ENCODE results near the gene NOS1AP. TPM values are rescaled to one million over a fixed set of nuclear protein-coding genes. Genes with fewer than 3 reads are reported as not detected.

Gene NOS1AP
- total RNA-seq, 1 experiment from 2014 or later, result 14.7 TPM

DNA sequence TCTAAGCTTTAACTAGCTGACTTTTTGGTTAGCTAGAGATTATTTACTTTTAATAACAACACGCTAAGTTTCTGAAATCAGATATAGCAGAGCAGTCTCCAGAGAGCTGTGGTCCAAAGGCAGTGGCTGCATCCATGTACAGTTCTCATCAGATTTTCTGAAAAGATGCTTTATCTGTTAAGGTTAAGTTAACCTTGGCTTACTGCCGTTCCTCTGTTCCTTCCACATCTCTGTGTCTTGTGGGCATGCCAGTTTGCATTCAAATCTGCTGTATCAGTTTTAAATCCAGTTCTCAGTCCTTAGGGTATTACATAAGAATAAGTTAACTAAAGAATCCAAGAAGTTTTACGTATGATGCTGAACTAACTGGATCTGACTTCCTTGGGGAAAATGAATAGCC is 260.3 kb downstream of the NOS1AP start (continued):
- TF ChIP-seq, protein P1, sequence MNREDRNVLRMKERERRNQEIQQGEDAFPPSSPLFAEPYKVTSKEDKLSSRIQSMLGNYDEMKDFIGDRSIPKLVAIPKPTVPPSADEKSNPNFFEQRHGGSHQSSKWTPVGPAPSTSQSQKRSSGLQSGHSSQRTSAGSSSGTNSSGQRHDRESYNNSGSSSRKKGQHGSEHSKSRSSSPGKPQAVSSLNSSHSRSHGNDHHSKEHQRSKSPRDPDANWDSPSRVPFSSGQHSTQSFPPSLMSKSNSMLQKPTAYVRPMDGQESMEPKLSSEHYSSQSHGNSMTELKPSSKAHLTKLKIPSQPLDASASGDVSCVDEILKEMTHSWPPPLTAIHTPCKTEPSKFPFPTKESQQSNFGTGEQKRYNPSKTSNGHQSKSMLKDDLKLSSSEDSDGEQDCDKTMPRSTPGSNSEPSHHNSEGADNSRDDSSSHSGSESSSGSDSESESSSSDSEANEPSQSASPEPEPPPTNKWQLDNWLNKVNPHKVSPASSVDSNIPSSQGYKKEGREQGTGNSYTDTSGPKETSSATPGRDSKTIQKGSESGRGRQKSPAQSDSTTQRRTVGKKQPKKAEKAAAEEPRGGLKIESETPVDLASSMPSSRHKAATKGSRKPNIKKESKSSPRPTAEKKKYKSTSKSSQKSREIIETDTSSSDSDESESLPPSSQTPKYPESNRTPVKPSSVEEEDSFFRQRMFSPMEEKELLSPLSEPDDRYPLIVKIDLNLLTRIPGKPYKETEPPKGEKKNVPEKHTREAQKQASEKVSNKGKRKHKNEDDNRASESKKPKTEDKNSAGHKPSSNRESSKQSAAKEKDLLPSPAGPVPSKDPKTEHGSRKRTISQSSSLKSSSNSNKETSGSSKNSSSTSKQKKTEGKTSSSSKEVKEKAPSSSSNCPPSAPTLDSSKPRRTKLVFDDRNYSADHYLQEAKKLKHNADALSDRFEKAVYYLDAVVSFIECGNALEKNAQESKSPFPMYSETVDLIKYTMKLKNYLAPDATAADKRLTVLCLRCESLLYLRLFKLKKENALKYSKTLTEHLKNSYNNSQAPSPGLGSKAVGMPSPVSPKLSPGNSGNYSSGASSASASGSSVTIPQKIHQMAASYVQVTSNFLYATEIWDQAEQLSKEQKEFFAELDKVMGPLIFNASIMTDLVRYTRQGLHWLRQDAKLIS (CRISPR knock-in tag; IDR thresholded peaks at IDR 0.05; ENCODE audit: borderline replicate concordance), result no peak
- TF ChIP-seq ELF4 (CRISPR knock-in tag; IDR thresholded peaks at IDR 0.05; ENCODE audit: low read depth) (no peak), PRRX2 (CRISPR knock-in tag; IDR thresholded peaks at IDR 0.05) (no peak), FOXP1 (CRISPR knock-in tag; IDR thresholded peaks at IDR 0.05; ENCODE audit: borderline replicate concordance) (no peak), FOXK1 (CRISPR knock-in tag; IDR thresholded peaks at IDR 0.05) (no peak), ETV6 (CRISPR knock-in tag; IDR thresholded peaks at IDR 0.05) (no peak), ZNF671 (CRISPR knock-in tag; IDR thresholded peaks at IDR 0.05) (no peak), RELA (CRISPR knock-in tag; IDR thresholded peaks at IDR 0.05; ENCODE audit: borderline replicate concordance) (no peak), CBFB (CRISPR knock-in tag; IDR thresholded peaks at IDR 0.05; ENCODE audit: low read depth) (no peak)
- TF ChIP-seq, protein P2, sequence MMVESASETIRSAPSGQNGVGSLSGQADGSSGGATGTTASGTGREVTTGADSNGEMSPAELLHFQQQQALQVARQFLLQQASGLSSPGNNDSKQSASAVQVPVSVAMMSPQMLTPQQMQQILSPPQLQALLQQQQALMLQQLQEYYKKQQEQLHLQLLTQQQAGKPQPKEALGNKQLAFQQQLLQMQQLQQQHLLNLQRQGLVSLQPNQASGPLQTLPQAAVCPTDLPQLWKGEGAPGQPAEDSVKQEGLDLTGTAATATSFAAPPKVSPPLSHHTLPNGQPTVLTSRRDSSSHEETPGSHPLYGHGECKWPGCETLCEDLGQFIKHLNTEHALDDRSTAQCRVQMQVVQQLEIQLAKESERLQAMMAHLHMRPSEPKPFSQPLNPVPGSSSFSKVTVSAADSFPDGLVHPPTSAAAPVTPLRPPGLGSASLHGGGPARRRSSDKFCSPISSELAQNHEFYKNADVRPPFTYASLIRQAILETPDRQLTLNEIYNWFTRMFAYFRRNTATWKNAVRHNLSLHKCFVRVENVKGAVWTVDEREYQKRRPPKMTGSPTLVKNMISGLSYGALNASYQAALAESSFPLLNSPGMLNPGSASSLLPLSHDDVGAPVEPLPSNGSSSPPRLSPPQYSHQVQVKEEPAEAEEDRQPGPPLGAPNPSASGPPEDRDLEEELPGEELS (CRISPR knock-in tag; IDR thresholded peaks at IDR 0.05), result no peak
- TF ChIP-seq, protein P3, sequence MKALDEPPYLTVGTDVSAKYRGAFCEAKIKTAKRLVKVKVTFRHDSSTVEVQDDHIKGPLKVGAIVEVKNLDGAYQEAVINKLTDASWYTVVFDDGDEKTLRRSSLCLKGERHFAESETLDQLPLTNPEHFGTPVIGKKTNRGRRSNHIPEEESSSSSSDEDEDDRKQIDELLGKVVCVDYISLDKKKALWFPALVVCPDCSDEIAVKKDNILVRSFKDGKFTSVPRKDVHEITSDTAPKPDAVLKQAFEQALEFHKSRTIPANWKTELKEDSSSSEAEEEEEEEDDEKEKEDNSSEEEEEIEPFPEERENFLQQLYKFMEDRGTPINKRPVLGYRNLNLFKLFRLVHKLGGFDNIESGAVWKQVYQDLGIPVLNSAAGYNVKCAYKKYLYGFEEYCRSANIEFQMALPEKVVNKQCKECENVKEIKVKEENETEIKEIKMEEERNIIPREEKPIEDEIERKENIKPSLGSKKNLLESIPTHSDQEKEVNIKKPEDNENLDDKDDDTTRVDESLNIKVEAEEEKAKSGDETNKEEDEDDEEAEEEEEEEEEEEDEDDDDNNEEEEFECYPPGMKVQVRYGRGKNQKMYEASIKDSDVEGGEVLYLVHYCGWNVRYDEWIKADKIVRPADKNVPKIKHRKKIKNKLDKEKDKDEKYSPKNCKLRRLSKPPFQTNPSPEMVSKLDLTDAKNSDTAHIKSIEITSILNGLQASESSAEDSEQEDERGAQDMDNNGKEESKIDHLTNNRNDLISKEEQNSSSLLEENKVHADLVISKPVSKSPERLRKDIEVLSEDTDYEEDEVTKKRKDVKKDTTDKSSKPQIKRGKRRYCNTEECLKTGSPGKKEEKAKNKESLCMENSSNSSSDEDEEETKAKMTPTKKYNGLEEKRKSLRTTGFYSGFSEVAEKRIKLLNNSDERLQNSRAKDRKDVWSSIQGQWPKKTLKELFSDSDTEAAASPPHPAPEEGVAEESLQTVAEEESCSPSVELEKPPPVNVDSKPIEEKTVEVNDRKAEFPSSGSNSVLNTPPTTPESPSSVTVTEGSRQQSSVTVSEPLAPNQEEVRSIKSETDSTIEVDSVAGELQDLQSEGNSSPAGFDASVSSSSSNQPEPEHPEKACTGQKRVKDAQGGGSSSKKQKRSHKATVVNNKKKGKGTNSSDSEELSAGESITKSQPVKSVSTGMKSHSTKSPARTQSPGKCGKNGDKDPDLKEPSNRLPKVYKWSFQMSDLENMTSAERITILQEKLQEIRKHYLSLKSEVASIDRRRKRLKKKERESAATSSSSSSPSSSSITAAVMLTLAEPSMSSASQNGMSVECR (CRISPR knock-in tag; IDR thresholded peaks at IDR 0.05; ENCODE audit: borderline replicate concordance), result no peak
- TF ChIP-seq, protein P4, sequence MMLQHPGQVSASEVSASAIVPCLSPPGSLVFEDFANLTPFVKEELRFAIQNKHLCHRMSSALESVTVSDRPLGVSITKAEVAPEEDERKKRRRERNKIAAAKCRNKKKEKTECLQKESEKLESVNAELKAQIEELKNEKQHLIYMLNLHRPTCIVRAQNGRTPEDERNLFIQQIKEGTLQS (CRISPR knock-in tag; conservative IDR thresholded peaks at IDR 0.05), result no peak

DNA sequence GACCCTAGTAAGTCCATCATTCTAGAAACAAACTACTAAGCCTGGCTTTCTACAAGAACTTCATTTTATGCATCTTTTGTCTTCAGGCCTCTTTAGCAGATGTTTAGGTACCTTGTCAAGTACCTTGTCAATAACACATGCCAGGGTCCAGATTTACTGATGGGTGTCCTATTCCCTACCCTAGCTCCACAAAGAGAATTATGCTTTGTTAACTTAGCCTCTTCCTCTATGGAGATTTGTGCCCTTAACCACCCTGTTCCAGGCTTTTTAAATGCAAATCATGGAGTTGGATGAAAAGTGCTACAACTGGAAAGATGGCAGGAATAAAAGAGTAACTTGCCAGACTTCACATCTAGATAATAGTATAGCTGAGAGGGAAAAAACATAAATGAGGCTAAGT is 264.5 kb downstream of the NOS1AP start:
- no peak for DNase-seq (ENCODE audit: low spot score)
- Mint-ChIP-seq H3K4me3 (no peak overlapping the region), H3K36me3 (no peaks in the 10 kb centered on the region), H3K27ac (no peak overlapping the region), H3K27me3 (ENCODE audit: low read depth) (no peaks in the 10 kb centered on the region), H3K9me3 (no peaks in the 10 kb centered on the region), H3K4me1 (peaks cover 25% of the 10 kb centered on the region)
- no peak for ATAC-seq
- CTCF ChIA-PET, result interaction anchor here (0.6 to 1.6 kb wide), 3 partner anchors 11 to 297 kb away, joined by 3 to 5 read pairs (median 3); no protein-coding TSS in a partner anchor
- POLR2A ChIA-PET, result interaction anchor here (0.5 kb wide), 1 partner anchor 120 kb away, joined by 3 read pairs; no protein-coding TSS in a partner anchor
- TF ChIP-seq, protein P5, sequence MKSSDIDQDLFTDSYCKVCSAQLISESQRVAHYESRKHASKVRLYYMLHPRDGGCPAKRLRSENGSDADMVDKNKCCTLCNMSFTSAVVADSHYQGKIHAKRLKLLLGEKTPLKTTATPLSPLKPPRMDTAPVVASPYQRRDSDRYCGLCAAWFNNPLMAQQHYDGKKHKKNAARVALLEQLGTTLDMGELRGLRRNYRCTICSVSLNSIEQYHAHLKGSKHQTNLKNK (CRISPR knock-in tag; IDR thresholded peaks at IDR 0.05), result no peak
- TF ChIP-seq NR1H2 (CRISPR knock-in tag; IDR thresholded peaks at IDR 0.05) (no peak), ZBTB21 (CRISPR knock-in tag; IDR thresholded peaks at IDR 0.05; ENCODE audit: borderline replicate concordance) (no peak), ZNF671 (CRISPR knock-in tag; IDR thresholded peaks at IDR 0.05) (no peak), ZNF423 (CRISPR knock-in tag; IDR thresholded peaks at IDR 0.05) (no peak), JUN (CRISPR knock-in tag; IDR thresholded peaks at IDR 0.05) (no peak), ZNF219 (CRISPR knock-in tag; IDR thresholded peaks at IDR 0.05; ENCODE audit: borderline replicate concordance) (no peak)
- TF ChIP-seq, protein P2 (CRISPR knock-in tag; IDR thresholded peaks at IDR 0.05), result no peak
- TF ChIP-seq, protein P3 (CRISPR knock-in tag; IDR thresholded peaks at IDR 0.05; ENCODE audit: borderline replicate concordance), result no peak

Data from WTC11 (cell line).